ENCODE measurements around the gene MCF2L.

DNA sequence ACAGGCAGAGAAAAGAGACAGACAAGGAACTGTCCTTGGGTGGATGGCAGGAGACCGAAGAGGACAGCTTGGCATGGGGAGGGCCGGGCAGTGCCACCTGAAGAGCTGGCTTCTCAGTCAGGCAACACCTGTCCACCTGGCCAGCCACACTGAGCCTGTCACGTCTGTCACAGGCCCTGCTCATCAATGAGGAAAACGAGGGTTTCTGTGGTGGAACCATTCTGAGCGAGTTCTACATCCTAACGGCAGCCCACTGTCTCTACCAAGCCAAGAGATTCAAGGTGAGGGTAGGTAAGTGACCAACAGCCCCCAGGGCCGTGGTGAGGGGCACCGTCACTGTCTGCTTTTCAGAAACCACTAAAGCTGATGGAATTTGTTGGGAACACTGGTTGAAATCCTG lies 178.2 kb downstream of the MCF2L start:
- TF ChIP-seq CBX8 (IDR thresholded peaks at IDR 0.05), result no peak
- TF ChIP-seq, protein P1, sequence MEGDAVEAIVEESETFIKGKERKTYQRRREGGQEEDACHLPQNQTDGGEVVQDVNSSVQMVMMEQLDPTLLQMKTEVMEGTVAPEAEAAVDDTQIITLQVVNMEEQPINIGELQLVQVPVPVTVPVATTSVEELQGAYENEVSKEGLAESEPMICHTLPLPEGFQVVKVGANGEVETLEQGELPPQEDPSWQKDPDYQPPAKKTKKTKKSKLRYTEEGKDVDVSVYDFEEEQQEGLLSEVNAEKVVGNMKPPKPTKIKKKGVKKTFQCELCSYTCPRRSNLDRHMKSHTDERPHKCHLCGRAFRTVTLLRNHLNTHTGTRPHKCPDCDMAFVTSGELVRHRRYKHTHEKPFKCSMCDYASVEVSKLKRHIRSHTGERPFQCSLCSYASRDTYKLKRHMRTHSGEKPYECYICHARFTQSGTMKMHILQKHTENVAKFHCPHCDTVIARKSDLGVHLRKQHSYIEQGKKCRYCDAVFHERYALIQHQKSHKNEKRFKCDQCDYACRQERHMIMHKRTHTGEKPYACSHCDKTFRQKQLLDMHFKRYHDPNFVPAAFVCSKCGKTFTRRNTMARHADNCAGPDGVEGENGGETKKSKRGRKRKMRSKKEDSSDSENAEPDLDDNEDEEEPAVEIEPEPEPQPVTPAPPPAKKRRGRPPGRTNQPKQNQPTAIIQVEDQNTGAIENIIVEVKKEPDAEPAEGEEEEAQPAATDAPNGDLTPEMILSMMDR (IDR thresholded peaks at IDR 0.05), result no peak

Data from A549 (cell line).